H9 (cell line): ENCODE measurements around the gene MRPL53. TPM values are rescaled to one million over a fixed set of nuclear protein-coding genes. Genes with fewer than 3 reads are reported as not detected.

Source experiments
- DNase-seq: peaks from one replicate; pipeline ENCODE4 v3.0.0-alpha.2; 2017
- H2AFZ ChIP-seq: one replicate; pipeline ENCODE4 v1.6.1; 2013; ENCODE audit warnings: mild to moderate bottlenecking, low read length, control low read depth, moderate library complexity
- H2AK5ac ChIP-seq: 2 replicates; pipeline ENCODE4 v1.6.1; 2013; ENCODE audit warnings: low read length, control low read depth, mixed read lengths; ENCODE audit not compliant: insufficient read length
- H2BK120ac ChIP-seq: one replicate; pipeline ENCODE4 v1.6.1; 2013; ENCODE audit warnings: low read depth, mild to moderate bottlenecking, low read length, control low read depth, inconsistent platforms; ENCODE audit not compliant: poor library complexity, severe bottlenecking
- H2BK12ac ChIP-seq: 2 replicates; pipeline ENCODE4 v1.6.1; 2013; ENCODE audit warnings: low read length, control low read depth, mixed read lengths, low read depth; ENCODE audit not compliant: insufficient read length
- H2BK15ac ChIP-seq: 2 replicates; pipeline ENCODE4 v1.6.1; 2013; ENCODE audit warnings: low read depth, low read length, control low read depth
- H2BK20ac ChIP-seq: one replicate; pipeline ENCODE4 v1.6.1; 2013; ENCODE audit warnings: low read depth, mild to moderate bottlenecking, low read length, control low read depth, inconsistent platforms; ENCODE audit not compliant: poor library complexity, severe bottlenecking
- H2BK5ac ChIP-seq: 2 replicates; pipeline ENCODE4 v1.6.1; 2013; ENCODE audit warnings: low read length, control low read depth, mixed read lengths; ENCODE audit not compliant: insufficient read length
- H3K14ac ChIP-seq: 2 replicates; pipeline ENCODE4 v1.6.1; 2013; ENCODE audit warnings: low read length, control low read depth; ENCODE audit not compliant: insufficient read depth
- H3K18ac ChIP-seq: 2 replicates; pipeline ENCODE4 v1.6.1; 2013; ENCODE audit warnings: low read depth, mild to moderate bottlenecking, mixed read lengths, low read length, control low read depth; ENCODE audit not compliant: insufficient read length
- H3K23ac ChIP-seq: 2 replicates; pipeline ENCODE4 v1.6.1; 2013; ENCODE audit warnings: low read length, control low read depth, mixed read lengths, low read depth; ENCODE audit not compliant: insufficient read length
- H3K23me2 ChIP-seq: 2 replicates; pipeline ENCODE4 v1.6.1; 2013; ENCODE audit warnings: low read depth, mild to moderate bottlenecking, mixed read lengths, low read length, control low read depth; ENCODE audit not compliant: insufficient read length, poor library complexity, severe bottlenecking
- H3K27ac ChIP-seq: 2 replicates; pipeline ENCODE4 v1.5.1; 2013; ENCODE audit warnings: low read length, control low read depth, mixed read lengths, low read depth; ENCODE audit not compliant: insufficient read length
- H3K27me3 ChIP-seq: 2 replicates; pipeline ENCODE4 v1.6.1; 2013; ENCODE audit warnings: low read length, control low read depth, inconsistent platforms; ENCODE audit not compliant: insufficient read depth
- H3K4ac ChIP-seq: 2 replicates; pipeline ENCODE4 v1.6.1; 2013; ENCODE audit warnings: low read depth, mild to moderate bottlenecking, control low read depth, inconsistent platforms, low read length, moderate library complexity
- H3K4me1 ChIP-seq: 2 replicates; pipeline ENCODE4 v1.6.1; 2013; ENCODE audit warnings: low read length, control low read depth, inconsistent platforms; ENCODE audit not compliant: insufficient read depth
- H3K4me2 ChIP-seq: 2 replicates; pipeline ENCODE4 v1.6.1; 2013; ENCODE audit warnings: low read length, control low read depth, mixed read lengths; ENCODE audit not compliant: insufficient read length, insufficient read depth
- H3K56ac ChIP-seq: 2 replicates; pipeline ENCODE4 v1.6.1; 2013; ENCODE audit warnings: low read depth, mild to moderate bottlenecking, mixed read lengths, low read length, control low read depth; ENCODE audit not compliant: insufficient read length
- H3K79me1 ChIP-seq: 2 replicates; pipeline ENCODE4 v1.6.1; 2013; ENCODE audit warnings: low read depth, mild to moderate bottlenecking, moderate library complexity, low read length, control low read depth, inconsistent platforms; ENCODE audit not compliant: insufficient read depth, poor library complexity, severe bottlenecking
- H3K79me2 ChIP-seq: 2 replicates; pipeline ENCODE4 v1.6.1; 2013; ENCODE audit warnings: low read length, control low read depth, inconsistent platforms; ENCODE audit not compliant: insufficient read depth
- H3K9ac ChIP-seq: 2 replicates; pipeline ENCODE4 v1.6.1; 2013; ENCODE audit warnings: low read length, control low read depth, mixed read lengths; ENCODE audit not compliant: insufficient read length; ENCODE audit errors: extremely low read depth
- H3K9me3 ChIP-seq: one replicate; pipeline ENCODE4 v1.6.1; 2013; ENCODE audit warnings: low read depth, low read length, inconsistent platforms; ENCODE audit not compliant: control insufficient read depth
- H3T11ph ChIP-seq: one replicate; pipeline ENCODE4 v1.6.1; 2013; ENCODE audit warnings: mild to moderate bottlenecking, low read length, control low read depth, inconsistent platforms
- H4K20me1 ChIP-seq: one replicate; pipeline ENCODE4 v1.6.1; 2013; ENCODE audit not compliant: control insufficient read depth, insufficient read length, insufficient read depth
- H4K5ac ChIP-seq: 2 replicates; pipeline ENCODE4 v1.6.1; 2013; ENCODE audit warnings: low read depth, mild to moderate bottlenecking, mixed read lengths, low read length, control low read depth; ENCODE audit not compliant: insufficient read length
- H4K8ac ChIP-seq: replicated peaks from 2 replicates; pipeline ENCODE4 v1.6.1; 2013; ENCODE audit warnings: low read length, control low read depth, mixed read lengths, low read depth; ENCODE audit not compliant: insufficient read length
- H4K91ac ChIP-seq: 2 replicates; pipeline ENCODE4 v1.6.1; 2013; ENCODE audit warnings: low read depth, mild to moderate bottlenecking, moderate library complexity, mixed read lengths, low read length, control low read depth; ENCODE audit not compliant: insufficient read length
- H3K27ac Mint-ChIP-seq, 3 experiments: 2 replicates in 2 of 3; 3 replicates in 1 of 3; pipeline ENCODE4 v1.8.0; 2020 to 2021; ENCODE audit warnings: mixed read lengths in 3 of 3, mild to moderate bottlenecking in 1 of 3, moderate library complexity in 1 of 3
- H3K27me3 Mint-ChIP-seq: 2 replicates; pipeline ENCODE4 v1.8.0; 2021; ENCODE audit warnings: low read depth, mild to moderate bottlenecking, moderate library complexity, mixed read lengths
- H3K36me3 Mint-ChIP-seq, 3 experiments: 2 replicates in 2 of 3; 3 replicates in 1 of 3; pipeline ENCODE4 v1.8.0; 2020 to 2021; ENCODE audit warnings: low read depth in 3 of 3, mixed read lengths in 3 of 3; ENCODE audit not compliant: insufficient read depth in 1 of 3
- H3K4me1 Mint-ChIP-seq, 2 experiments: 2 replicates each; pipeline ENCODE4 v1.8.0; 2020; ENCODE audit warnings: mixed read lengths in 2 of 2
- H3K4me3 Mint-ChIP-seq, 2 experiments: 2 replicates in 1 of 2; 3 replicates in 1 of 2; pipeline ENCODE4 v1.8.0; 2020 to 2021; ENCODE audit warnings: mild to moderate bottlenecking in 2 of 2, mixed read lengths in 2 of 2, moderate library complexity in 1 of 2
- H3K9me3 Mint-ChIP-seq, 2 experiments: 2 replicates in 1 of 2; 3 replicates in 1 of 2; pipeline ENCODE4 v1.8.0; 2020; ENCODE audit warnings: mild to moderate bottlenecking in 2 of 2, mixed read lengths in 2 of 2, moderate library complexity in 1 of 2
- WGBS: extraction: QIAGEN DNeasy Blood & Tissue Kit; methylation state at CpG from one replicate; pipeline ENCODE4 v1.1.7; 2013; ENCODE audit warnings: missing lambda C conversion rate, low lambda C conversion rate, mixed read lengths; ENCODE audit not compliant: insufficient read length; ENCODE audit errors: extremely low coverage; 5-methylcytosine and 5-hydroxymethylcytosine counted together
- total RNA-seq: library from RNA; stranded (reverse); gene quantifications from 2 replicates; pipeline ENCODE4 v1.2.1, GENCODE V29; 2021
- TF ChIP-seq, protein P1 (sequence below): fragments of 200-600 bp; sonication (generic); conservative IDR thresholded peaks from 3 replicates; pipeline ENCODE4 v1.8.0; 2021; ENCODE audit warnings: antibody characterized with exemption, mild to moderate bottlenecking

Gene MRPL53
- total RNA-seq, 1 experiment from 2014 or later = 59.5 TPM

DNA sequence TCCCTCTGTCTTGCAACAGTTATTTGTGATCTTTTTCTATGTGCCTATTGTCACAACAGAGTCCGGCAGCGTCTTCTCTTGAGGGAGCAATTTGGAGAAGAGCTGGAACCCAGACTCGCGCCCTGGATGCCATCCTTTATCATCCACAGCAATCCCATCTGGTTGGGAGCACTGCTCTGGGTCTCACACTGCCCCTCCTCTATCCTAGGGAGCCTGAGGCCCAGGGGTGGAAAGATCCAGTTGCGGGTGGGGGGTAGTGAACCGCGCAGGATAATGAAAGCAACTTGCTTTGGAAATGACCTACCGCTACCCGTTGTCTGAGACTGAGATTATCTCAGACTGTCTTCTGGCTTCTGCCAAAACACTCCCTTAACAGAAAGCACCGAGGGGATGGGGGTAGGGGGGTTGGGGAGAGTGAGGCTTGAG is 13.5 kb downstream of the MRPL53 start:
- no peaks in the 10 kb centered on the region for H3K27me3 ChIP-seq
- H2BK15ac ChIP-seq = no peak overlapping the region
- H3T11ph ChIP-seq = no peak overlapping the region
- H3K9me3 ChIP-seq = no peaks in the 10 kb centered on the region
- peak overlapping the region; percentile 67 to 98 (median 98); a peak in 5 of 7 replicates for H3K27ac Mint-ChIP-seq
- H3K4me3 Mint-ChIP-seq = peak overlapping the region; percentile 96 to 97
- H3K18ac ChIP-seq = no peak overlapping the region
- no peak overlapping the region for H3K56ac ChIP-seq
- no peak overlapping the region for H3K23ac ChIP-seq
- H2BK20ac ChIP-seq = no peak overlapping the region
- no peak for DNase-seq
- H3K36me3 Mint-ChIP-seq = peaks cover 10 to 29% (median 28%) of the 10 kb centered on the region in 3 experiments; a peak in 6 of 7 replicates
- H4K8ac ChIP-seq = no peak overlapping the region
- H3K27me3 Mint-ChIP-seq = no peaks in the 10 kb centered on the region
- H2BK12ac ChIP-seq = no peak overlapping the region
- H3K4me1 ChIP-seq = peaks cover 2% of the 10 kb centered on the region; the same call in 1 of the 2 replicates
- H3K27ac ChIP-seq = no peak overlapping the region
- no peak overlapping the region for H2BK5ac ChIP-seq
- no peak overlapping the region; the same call in 1 of the 2 replicates for H3K4ac ChIP-seq
- no peaks in the 10 kb centered on the region for H3K79me2 ChIP-seq
- H4K5ac ChIP-seq = no peak overlapping the region
- H4K91ac ChIP-seq = no peak overlapping the region
- no peaks in the 10 kb centered on the region for H3K9me3 Mint-ChIP-seq
- H3K4me1 Mint-ChIP-seq = peaks cover 28 to 37% of the 10 kb centered on the region in 2 experiments
- peak overlapping the region; percentile 97 for H3K4me2 ChIP-seq
- TF ChIP-seq, protein P1, sequence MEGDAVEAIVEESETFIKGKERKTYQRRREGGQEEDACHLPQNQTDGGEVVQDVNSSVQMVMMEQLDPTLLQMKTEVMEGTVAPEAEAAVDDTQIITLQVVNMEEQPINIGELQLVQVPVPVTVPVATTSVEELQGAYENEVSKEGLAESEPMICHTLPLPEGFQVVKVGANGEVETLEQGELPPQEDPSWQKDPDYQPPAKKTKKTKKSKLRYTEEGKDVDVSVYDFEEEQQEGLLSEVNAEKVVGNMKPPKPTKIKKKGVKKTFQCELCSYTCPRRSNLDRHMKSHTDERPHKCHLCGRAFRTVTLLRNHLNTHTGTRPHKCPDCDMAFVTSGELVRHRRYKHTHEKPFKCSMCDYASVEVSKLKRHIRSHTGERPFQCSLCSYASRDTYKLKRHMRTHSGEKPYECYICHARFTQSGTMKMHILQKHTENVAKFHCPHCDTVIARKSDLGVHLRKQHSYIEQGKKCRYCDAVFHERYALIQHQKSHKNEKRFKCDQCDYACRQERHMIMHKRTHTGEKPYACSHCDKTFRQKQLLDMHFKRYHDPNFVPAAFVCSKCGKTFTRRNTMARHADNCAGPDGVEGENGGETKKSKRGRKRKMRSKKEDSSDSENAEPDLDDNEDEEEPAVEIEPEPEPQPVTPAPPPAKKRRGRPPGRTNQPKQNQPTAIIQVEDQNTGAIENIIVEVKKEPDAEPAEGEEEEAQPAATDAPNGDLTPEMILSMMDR = no peak
- H3K79me1 ChIP-seq = no peaks in the 10 kb centered on the region
- H3K23me2 ChIP-seq = peaks cover 18% of the 10 kb centered on the region
- no peak overlapping the region for H2BK120ac ChIP-seq
- peaks cover 2% of the 10 kb centered on the region for H4K20me1 ChIP-seq
- 0 out of 2 replicates have a peak overlapping the region, but pooled peaks have one; percentile 82 for H3K14ac ChIP-seq
- H2AFZ ChIP-seq = no peak overlapping the region
- peak overlapping the region; percentile 92 for H3K9ac ChIP-seq
- H2AK5ac ChIP-seq = no peak overlapping the region
- no CpG with 5 or more reads among the region's 10 CpGs for WGBS
